SK-N-SH (cell line): ENCODE results near the gene GLA.

ENCODE experiments used
- CTCF ChIP-seq: fragments of 200-600 bp; sonication (generic); IDR thresholded peaks from 2 replicates; pipeline ENCODE4 v1.6.1; 2017; ENCODE audit warnings: antibody characterized with exemption, mild to moderate bottlenecking, moderate library complexity
- ELF1 ChIP-seq: IDR thresholded peaks from 2 replicates; pipeline ENCODE4 v1.4.0; 2012
- JUND ChIP-seq: IDR thresholded peaks from 2 replicates; pipeline ENCODE4 v1.4.0; 2012
- MAX ChIP-seq: IDR thresholded peaks from 2 replicates; pipeline ENCODE4 v1.4.0; 2012; ENCODE audit warnings: low read depth
- MXI1 ChIP-seq: IDR thresholded peaks from 2 replicates; pipeline ENCODE4 v1.6.1; 2012; ENCODE audit warnings: mild to moderate bottlenecking, low read depth, low read length, improper control_type of control experiment
- POLR2AphosphoS5 ChIP-seq: IDR thresholded peaks from 2 replicates; pipeline ENCODE4 v1.6.1; 2012; ENCODE audit warnings: low read depth, low read length
- TAF1 ChIP-seq: IDR thresholded peaks from 2 replicates; pipeline ENCODE4 v1.6.1; 2012; ENCODE audit warnings: low read depth, mild to moderate bottlenecking, low read length, moderate library complexity, borderline replicate concordance
- TEAD4 ChIP-seq: IDR thresholded peaks from 2 replicates; pipeline ENCODE4 v1.4.0; 2012; ENCODE audit warnings: mild to moderate bottlenecking, borderline replicate concordance; ENCODE audit not compliant: insufficient read depth
- USF2 ChIP-seq: fragments of 150-350 bp; IDR thresholded peaks from 2 replicates; pipeline ENCODE4 v1.6.1; 2017; ENCODE audit warnings: antibody characterized with exemption, low read length, low read depth, borderline replicate concordance
- TF ChIP-seq, protein P1 (sequence below): IDR thresholded peaks from 2 replicates; pipeline ENCODE4 v1.6.1; 2012; ENCODE audit warnings: mild to moderate bottlenecking, low read depth, low read length, moderate library complexity

GRCh38 chrX:101419489-101419888 is 11.8 kb upstream of the GLA start:
- TF ChIP-seq CTCF (no peak), JUND (no peak), POLR2AphosphoS5 (no peak), MXI1 (no peak), MAX (no peak), ELF1 (no peak), TEAD4 (no peak), TAF1 (no peak), USF2 (no peak)
- TF ChIP-seq, protein P1, sequence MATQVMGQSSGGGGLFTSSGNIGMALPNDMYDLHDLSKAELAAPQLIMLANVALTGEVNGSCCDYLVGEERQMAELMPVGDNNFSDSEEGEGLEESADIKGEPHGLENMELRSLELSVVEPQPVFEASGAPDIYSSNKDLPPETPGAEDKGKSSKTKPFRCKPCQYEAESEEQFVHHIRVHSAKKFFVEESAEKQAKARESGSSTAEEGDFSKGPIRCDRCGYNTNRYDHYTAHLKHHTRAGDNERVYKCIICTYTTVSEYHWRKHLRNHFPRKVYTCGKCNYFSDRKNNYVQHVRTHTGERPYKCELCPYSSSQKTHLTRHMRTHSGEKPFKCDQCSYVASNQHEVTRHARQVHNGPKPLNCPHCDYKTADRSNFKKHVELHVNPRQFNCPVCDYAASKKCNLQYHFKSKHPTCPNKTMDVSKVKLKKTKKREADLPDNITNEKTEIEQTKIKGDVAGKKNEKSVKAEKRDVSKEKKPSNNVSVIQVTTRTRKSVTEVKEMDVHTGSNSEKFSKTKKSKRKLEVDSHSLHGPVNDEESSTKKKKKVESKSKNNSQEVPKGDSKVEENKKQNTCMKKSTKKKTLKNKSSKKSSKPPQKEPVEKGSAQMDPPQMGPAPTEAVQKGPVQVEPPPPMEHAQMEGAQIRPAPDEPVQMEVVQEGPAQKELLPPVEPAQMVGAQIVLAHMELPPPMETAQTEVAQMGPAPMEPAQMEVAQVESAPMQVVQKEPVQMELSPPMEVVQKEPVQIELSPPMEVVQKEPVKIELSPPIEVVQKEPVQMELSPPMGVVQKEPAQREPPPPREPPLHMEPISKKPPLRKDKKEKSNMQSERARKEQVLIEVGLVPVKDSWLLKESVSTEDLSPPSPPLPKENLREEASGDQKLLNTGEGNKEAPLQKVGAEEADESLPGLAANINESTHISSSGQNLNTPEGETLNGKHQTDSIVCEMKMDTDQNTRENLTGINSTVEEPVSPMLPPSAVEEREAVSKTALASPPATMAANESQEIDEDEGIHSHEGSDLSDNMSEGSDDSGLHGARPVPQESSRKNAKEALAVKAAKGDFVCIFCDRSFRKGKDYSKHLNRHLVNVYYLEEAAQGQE: no peak
